Activated CD8-positive, alpha-beta memory T cell treated with anti-CD3 and anti-CD28 coated beads for 36 hours (primary cell): ENCODE data around the gene NOC4L. TPM values are rescaled to one million over a fixed set of nuclear protein-coding genes. Genes with fewer than 3 reads are reported as not detected.
"Not testable (repeated sequence)": the region's sequence is repeated elsewhere in the genome, so short reads cannot be mapped to it uniquely, and the experiment has no call there.

Source experiments
- CTCF ChIA-PET: fragments of 350-600 bp; sonication (Branson Sonifier 250); formaldehyde crosslinking; loops from one replicate; lab custom pipeline; 2021; ENCODE audit warnings: antibody characterized with exemption; lab: Charles Lee
- POLR2A ChIA-PET: fragments of 350-600 bp; sonication (Branson Sonifier 250); formaldehyde crosslinking; loops from one replicate; lab custom pipeline; 2021; ENCODE audit warnings: antibody characterized with exemption; lab: Charles Lee
- total RNA-seq, 2 experiments: library from RNA; stranded (reverse); gene quantifications; one replicate each; pipeline ENCODE4 v1.2.3, GENCODE V29; 2021

Gene NOC4L
- total RNA-seq, 2 experiments from 2014 or later = 57.2 to 59.9 TPM

- ChIA-PET CTCF (interaction anchor here (1.1 kb wide), 1 partner anchor 13 kb away, joined by 5 read pairs; no protein-coding TSS in a partner anchor), POLR2A (no interaction called here)
Observed at GRCh38 chr12:132140501-132140900, 3.8 kb upstream of the NOC4L start.

- CTCF ChIA-PET = no interaction called here
- POLR2A ChIA-PET = no interaction called here
Observed at GRCh38 chr12:132140918-132141841, 3.1 kb upstream of the NOC4L start.

- CTCF ChIA-PET = interaction anchor here (1.3 kb wide), 1 partner anchor 12 kb away, joined by 4 read pairs; no protein-coding TSS in a partner anchor
- POLR2A ChIA-PET = no interaction called here
Observed at GRCh38 chr12:132141976-132142678, 2.1 kb upstream of the NOC4L start.

GRCh38 chr12:132142679-132143335 is 1.4 kb upstream of the NOC4L start:
- ChIA-PET POLR2A (interaction anchor here (0.6 kb wide), 1 partner anchor 346 kb away, joined by 3 read pairs; no protein-coding TSS in a partner anchor), CTCF (interaction anchor here (1.3 kb wide), 1 partner anchor 11 kb away, joined by 4 read pairs; no protein-coding TSS in a partner anchor)

GRCh38 chr12:132143336-132144071 is 753 bp upstream of the NOC4L start:
- ChIA-PET POLR2A (interaction anchor here (0.6 kb wide), 1 partner anchor 347 kb away, joined by 3 read pairs; no protein-coding TSS in a partner anchor), CTCF (interaction anchor here (1.3 kb wide), 1 partner anchor 10 kb away, joined by 4 read pairs; no protein-coding TSS in a partner anchor)

GRCh38 chr12:132144810-132145168 is 532 bp downstream of the NOC4L start:
- ChIA-PET POLR2A (interaction anchor here (0.6 to 1.1 kb wide), 2 partner anchors 9 to 24 kb away, joined by 3 to 5 read pairs; no protein-coding TSS in a partner anchor), CTCF (interaction anchor here (1.0 to 1.5 kb wide), 2 partner anchors 9 to 42 kb away, joined by 3 to 4 read pairs; no protein-coding TSS in a partner anchor)

GRCh38 chr12:132145334-132145733 is 1.1 kb downstream of the NOC4L start:
- ChIA-PET POLR2A (interaction anchor here (0.6 to 1.1 kb wide), 2 partner anchors 9 to 25 kb away, joined by 3 to 5 read pairs; no protein-coding TSS in a partner anchor), CTCF (interaction anchor here (1.0 to 1.5 kb wide), 3 partner anchors 8 to 469 kb away, joined by 3 to 4 read pairs (median 3); no protein-coding TSS in a partner anchor)

GRCh38 chr12:132146098-132146497 is 1.8 kb downstream of the NOC4L start:
- ChIA-PET POLR2A (no interaction called here), CTCF (interaction anchor here (1.0 to 1.6 kb wide), 4 partner anchors 8 to 468 kb away, joined by 3 to 4 read pairs (median 3); no protein-coding TSS in a partner anchor)

GRCh38 chr12:132146772-132147422 is 2.6 kb downstream of the NOC4L start:
- ChIA-PET POLR2A (no interaction called here), CTCF (interaction anchor here (1.5 to 1.8 kb wide), 3 partner anchors 39 to 377 kb away, joined by 3 to 4 read pairs (median 3); no protein-coding TSS in a partner anchor)

GRCh38 chr12:132147423-132148367 is 3.4 kb downstream of the NOC4L start:
- ChIA-PET CTCF (interaction anchor here (1.5 to 1.8 kb wide), 3 partner anchors 38 to 376 kb away, joined by 3 to 4 read pairs (median 3); no protein-coding TSS in a partner anchor), POLR2A (no interaction called here)

- ChIA-PET POLR2A (no interaction called here), CTCF (interaction anchor here (1.5 to 1.8 kb wide), 2 partner anchors 37 to 265 kb away, joined by 3 to 4 read pairs; no protein-coding TSS in a partner anchor)
Observed at GRCh38 chr12:132148368-132149045, 4.2 kb downstream of the NOC4L start.

- CTCF ChIA-PET, POLR2A ChIA-PET: not testable (repeated sequence)
Observed at GRCh38 chr12:132149526-132149925, 5.3 kb downstream of the NOC4L start.

- ChIA-PET CTCF (no interaction called here), POLR2A (no interaction called here)
Observed at GRCh38 chr12:132150780-132151144, 6.5 kb downstream of the NOC4L start.

GRCh38 chr12:132151145-132151765 is 7.0 kb downstream of the NOC4L start:
- ChIA-PET CTCF (no interaction called here), POLR2A (no interaction called here)

- POLR2A ChIA-PET = no interaction called here
- CTCF ChIA-PET = interaction anchor here (0.9 kb wide), 1 partner anchor 37 kb away, joined by 3 read pairs; no protein-coding TSS in a partner anchor
Observed at GRCh38 chr12:132151766-132152410, 7.6 kb downstream of the NOC4L start.
